PC-3 (cell line): ENCODE results near the gene ACAP3. TPM values are rescaled to one million over a fixed set of nuclear protein-coding genes. Genes with fewer than 3 reads are reported as not detected.
A peak's percentile ranks its signal among the peaks of the same experiment; 100 is the strongest.

ENCODE experiments used
- ATAC-seq: fragments of 200-7000 bp; cut with Tn5 transposase; 2 replicates; pipeline ENCODE4 v1.9.1; 2020; ENCODE audit warnings: mild to moderate bottlenecking, moderate library complexity
- BruUV-seq: library from RNA; stranded (reverse); fragments of 400-500 nt; replicated peaks from 2 replicates; lab custom pipeline; 2021; lab: Mats Ljungman, UMichigan
- CTCF ChIA-PET: fragments of 300-600 bp; sonication (Branson Sonifier 250); formaldehyde crosslinking; loops from one replicate; lab custom pipeline; 2022; ENCODE audit warnings: antibody characterized with exemption; lab: Charles Lee
- POLR2A ChIA-PET: fragments of 300-600 bp; sonication (Branson Sonifier 250); formaldehyde crosslinking; loops from one replicate; lab custom pipeline; 2022; ENCODE audit warnings: antibody characterized with exemption; ENCODE audit not compliant: unreplicated experiment; lab: Charles Lee
- DNase-seq: peaks from one replicate; pipeline ENCODE4 v3.0.0-alpha.2; 2015
- H2AFZ ChIP-seq: fragments of 300-600 bp; sonication (generic); 2 replicates; pipeline ENCODE4 v1.6.0; 2016; ENCODE audit warnings: antibody characterized with exemption, low read length
- H3F3A ChIP-seq: fragments of 300-600 bp; sonication (generic); one replicate; pipeline ENCODE4 v1.6.0; 2017; ENCODE audit warnings: antibody characterized with exemption, low read length, control low read depth, mild to moderate bottlenecking; ENCODE audit not compliant: unreplicated experiment
- H3K27ac ChIP-seq: fragments of 300-600 bp; sonication (generic); 2 replicates; pipeline ENCODE4 v1.5.1; 2016; ENCODE audit warnings: mild to moderate bottlenecking, low read length
- H3K27me3 ChIP-seq: fragments of 300-600 bp; sonication (generic); 2 replicates; pipeline ENCODE4 v1.6.1; 2016; ENCODE audit warnings: low read length, mixed read lengths
- H3K36me3 ChIP-seq: fragments of 300-600 bp; sonication (generic); 2 replicates; pipeline ENCODE4 v1.6.1; 2016; ENCODE audit warnings: low read depth, mixed run types, low read length, mixed read lengths
- H3K4me1 ChIP-seq: fragments of 300-600 bp; sonication (generic); 2 replicates; pipeline ENCODE4 v1.5.1; 2016; ENCODE audit warnings: low read length; ENCODE audit not compliant: insufficient read depth
- H3K4me2 ChIP-seq: fragments of 300-600 bp; sonication (generic); 2 replicates; pipeline ENCODE4 v1.6.0; 2016; ENCODE audit warnings: low read length
- H3K4me3 ChIP-seq: fragments of 300-600 bp; sonication (generic); 2 replicates; pipeline ENCODE4 v1.5.1; 2016; ENCODE audit warnings: mild to moderate bottlenecking, low read length, mixed read lengths
- H3K79me2 ChIP-seq: fragments of 300-600 bp; sonication (generic); 2 replicates; pipeline ENCODE4 v1.6.1; 2017; ENCODE audit warnings: low read length, mixed read lengths
- H3K9ac ChIP-seq: fragments of 300-600 bp; sonication (generic); 2 replicates; pipeline ENCODE4 v1.6.0; 2016; ENCODE audit warnings: mild to moderate bottlenecking, low read length
- H3K9me2 ChIP-seq: fragments of 300-600 bp; sonication (generic); replicated peaks from 2 replicates; pipeline ENCODE4 v1.6.1; 2016; ENCODE audit warnings: mixed run types, low read length, mixed read lengths
- H3K9me3 ChIP-seq: fragments of 300-600 bp; sonication (generic); 2 replicates; pipeline ENCODE4 v1.6.1; 2016; ENCODE audit warnings: low read length, mixed read lengths
- H4K20me1 ChIP-seq: fragments of 300-600 bp; sonication (generic); 2 replicates; pipeline ENCODE4 v1.6.1; 2016; ENCODE audit warnings: low read length, mixed read lengths
- EZH2 ChIP-seq: fragments of 300-600 bp; sonication (generic); IDR thresholded peaks from one replicate; pipeline ENCODE4 v1.6.1; 2017; ENCODE audit warnings: antibody characterized with exemption, mild to moderate bottlenecking, low read length; ENCODE audit not compliant: unreplicated experiment
- EZH2phosphoT487 ChIP-seq: fragments of 300-600 bp; sonication (generic); IDR thresholded peaks from 2 replicates; pipeline ENCODE4 v1.6.1; 2018; ENCODE audit warnings: mild to moderate bottlenecking, antibody characterized with exemption, low read length, borderline replicate concordance
- intact Hi-C: fragments of 100-400 bp; cut with micrococcal nuclease; formaldehyde crosslinking; loops from 2 replicates; pipeline ENCODE4 v1.9.0; 2023
- total RNA-seq: library from RNA; depleted of rRNA; stranded (reverse); fragments of >200 nt; gene quantifications from 2 replicates; pipeline ENCODE4 v1.2.3, GENCODE V29; 2014
- TF ChIP-seq, protein P1 (sequence below): fragments of 300-600 bp; sonication (generic); conservative IDR thresholded peaks from 2 replicates; pipeline ENCODE4 v1.5.1; 2017; ENCODE audit warnings: antibody characterized with exemption, low read depth, mild to moderate bottlenecking, low read length

ACAP3 gene
- total RNA-seq, 1 experiment from 2014 or later, result 116 TPM

DNA sequence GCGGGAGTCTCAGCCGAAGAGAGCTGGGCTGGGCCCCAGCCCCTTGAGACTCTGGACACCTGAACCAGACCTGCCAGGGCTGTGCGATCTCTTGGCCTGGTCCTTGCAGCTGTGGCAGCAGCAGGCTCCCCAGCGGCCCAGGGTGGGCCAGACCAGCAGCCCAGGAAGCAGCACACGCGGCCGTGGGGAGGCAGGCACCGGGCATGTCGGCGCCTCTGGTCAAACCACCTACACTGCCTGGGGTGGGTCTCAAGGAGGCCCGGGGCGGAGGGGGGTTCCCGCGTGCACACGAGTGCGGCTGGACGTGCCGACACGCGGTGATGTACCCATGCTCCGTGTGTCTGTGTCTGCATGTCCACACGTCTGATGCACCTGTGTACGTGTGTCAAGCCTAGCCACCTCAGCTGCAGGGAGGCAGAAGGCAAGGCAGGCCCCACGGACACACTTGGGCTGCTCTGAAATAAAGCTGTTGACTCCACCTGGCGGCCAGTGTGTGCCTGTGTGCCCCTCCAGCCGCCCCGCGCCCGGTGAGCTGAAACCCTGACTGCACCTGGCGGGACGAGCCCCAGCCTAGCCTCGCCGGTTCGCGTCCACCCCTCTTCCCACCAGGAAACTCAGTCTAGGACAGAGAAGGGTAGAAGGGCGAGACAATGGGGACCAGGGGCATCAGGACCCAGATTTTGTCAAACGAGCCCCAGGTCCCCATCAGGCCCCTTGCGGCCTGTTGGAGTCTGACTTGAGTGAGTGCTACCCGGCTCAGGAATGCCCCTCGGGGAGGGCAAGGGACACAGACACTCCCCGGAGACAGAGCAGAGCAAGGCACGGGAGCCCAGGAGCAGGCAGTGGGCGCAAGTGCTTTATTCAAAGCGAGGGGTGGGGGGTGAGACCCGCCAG is 15.9 kb downstream of the ACAP3 start:
- TF ChIP-seq EZH2, result no peak
- TF ChIP-seq, protein P1, sequence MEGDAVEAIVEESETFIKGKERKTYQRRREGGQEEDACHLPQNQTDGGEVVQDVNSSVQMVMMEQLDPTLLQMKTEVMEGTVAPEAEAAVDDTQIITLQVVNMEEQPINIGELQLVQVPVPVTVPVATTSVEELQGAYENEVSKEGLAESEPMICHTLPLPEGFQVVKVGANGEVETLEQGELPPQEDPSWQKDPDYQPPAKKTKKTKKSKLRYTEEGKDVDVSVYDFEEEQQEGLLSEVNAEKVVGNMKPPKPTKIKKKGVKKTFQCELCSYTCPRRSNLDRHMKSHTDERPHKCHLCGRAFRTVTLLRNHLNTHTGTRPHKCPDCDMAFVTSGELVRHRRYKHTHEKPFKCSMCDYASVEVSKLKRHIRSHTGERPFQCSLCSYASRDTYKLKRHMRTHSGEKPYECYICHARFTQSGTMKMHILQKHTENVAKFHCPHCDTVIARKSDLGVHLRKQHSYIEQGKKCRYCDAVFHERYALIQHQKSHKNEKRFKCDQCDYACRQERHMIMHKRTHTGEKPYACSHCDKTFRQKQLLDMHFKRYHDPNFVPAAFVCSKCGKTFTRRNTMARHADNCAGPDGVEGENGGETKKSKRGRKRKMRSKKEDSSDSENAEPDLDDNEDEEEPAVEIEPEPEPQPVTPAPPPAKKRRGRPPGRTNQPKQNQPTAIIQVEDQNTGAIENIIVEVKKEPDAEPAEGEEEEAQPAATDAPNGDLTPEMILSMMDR, result peak; percentile 95
- BruUV-seq, result TSS peak; percentile 18
- ChIA-PET POLR2A (no interaction called here), CTCF (interaction anchor here (0.6 to 2.0 kb wide), 16 partner anchors 9 to 309 kb away, joined by 3 to 26 read pairs (median 4); partner anchors contain the start of gene RNF223)
- H3F3A ChIP-seq, result no peaks in the 10 kb centered on the region
- no peak overlapping the region for H3K9ac ChIP-seq
- no peak overlapping the region for H3K4me3 ChIP-seq
- ATAC-seq, result peak; percentile 85
- no peaks in the 10 kb centered on the region for H3K79me2 ChIP-seq
- no peaks in the 10 kb centered on the region for H3K27me3 ChIP-seq
- H3K27ac ChIP-seq, result no peak overlapping the region; the same call in 1 of the 2 replicates
- peak; percentile 89 for DNase-seq
- intact Hi-C loops, result loop anchor here (2.0 to 5.0 kb wide), 3 partner anchors 27 to 169 kb away; no protein-coding TSS in a partner anchor
- no peaks in the 10 kb centered on the region for H3K9me3 ChIP-seq
- no peak overlapping the region for H2AFZ ChIP-seq
- no peaks in the 10 kb centered on the region for H3K36me3 ChIP-seq
- H4K20me1 ChIP-seq, result no peaks in the 10 kb centered on the region
- H3K4me2 ChIP-seq, result peak overlapping the region; percentile 45
- H3K9me2 ChIP-seq, result no peaks in the 10 kb centered on the region
- H3K4me1 ChIP-seq, result peaks cover 12% of the 10 kb centered on the region

DNA sequence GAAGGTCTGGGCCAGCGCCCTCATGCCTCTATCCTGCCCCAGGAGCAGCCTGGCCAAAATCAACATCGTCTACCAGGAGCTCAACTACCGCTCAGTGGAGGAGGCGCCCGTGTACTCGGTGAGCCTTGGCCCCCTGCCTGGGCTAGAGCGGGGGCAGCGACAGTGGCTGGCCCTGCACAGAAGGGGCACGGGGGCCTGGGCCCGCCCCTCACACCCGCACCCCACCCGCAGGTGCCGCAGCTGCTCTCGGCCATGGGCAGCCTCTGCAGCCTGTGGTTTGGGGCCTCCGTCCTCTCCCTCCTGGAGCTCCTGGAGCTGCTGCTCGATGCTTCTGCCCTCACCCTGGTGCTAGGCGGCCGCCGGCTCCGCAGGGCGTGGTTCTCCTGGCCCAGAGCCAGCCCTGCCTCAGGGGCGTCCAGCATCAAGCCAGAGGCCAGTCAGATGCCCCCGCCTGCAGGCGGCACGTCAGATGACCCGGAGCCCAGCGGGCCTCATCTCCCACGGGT is 16.7 kb downstream of the ACAP3 start:
- DNase-seq (peak; percentile 55), ATAC-seq (peak; percentile 52)
- Histone ChIP-seq H2AFZ (no peak overlapping the region), H3K9ac (no peak overlapping the region), H3K9me2 (no peaks in the 10 kb centered on the region), H3K9me3 (no peaks in the 10 kb centered on the region), H3K79me2 (no peaks in the 10 kb centered on the region), H3F3A (no peaks in the 10 kb centered on the region), H4K20me1 (no peaks in the 10 kb centered on the region), H3K4me3 (no peak overlapping the region), H3K4me1 (peaks cover 12% of the 10 kb centered on the region), H3K27ac (no peak overlapping the region; the same call in 1 of the 2 replicates), H3K4me2 (peak overlapping the region; percentile 45), H3K27me3 (no peaks in the 10 kb centered on the region), H3K36me3 (no peaks in the 10 kb centered on the region)
- ChIA-PET POLR2A (no interaction called here), CTCF (interaction anchor here (0.6 to 2.0 kb wide), 12 partner anchors 9 to 308 kb away, joined by 3 to 26 read pairs (median 4); no protein-coding TSS in a partner anchor)
- TF ChIP-seq, protein P1, result no peak
- TF ChIP-seq EZH2phosphoT487 (no peak), EZH2 (no peak)
- BruUV-seq, result no TSS peak
- intact Hi-C loops, result loop anchor here (2.0 to 5.0 kb wide), 2 partner anchors 26 to 54 kb away; no protein-coding TSS in a partner anchor
